GM23338 (cell line): ENCODE data around the gene RASSF1. TPM values are rescaled to one million over a fixed set of nuclear protein-coding genes. Genes with fewer than 3 reads are reported as not detected.

Experiments used
- ATAC-seq: fragments of 200-7000 bp; cut with Tn5 transposase; 3 replicates; pipeline ENCODE4 v1.9.1; 2020
- DNase-seq: peaks from one replicate; pipeline ENCODE4 v3.0.0-alpha.2; 2015; ENCODE audit warnings: low spot score
- H2AFZ ChIP-seq: fragments of 200-600 bp; sonication (generic); 2 replicates; pipeline ENCODE4 v1.8.0; 2016; ENCODE audit warnings: antibody characterized with exemption, mild to moderate bottlenecking, moderate library complexity
- H3F3A ChIP-seq: fragments of 200-600 bp; sonication (generic); replicated peaks from 2 replicates; pipeline ENCODE4 v1.8.0; 2017; ENCODE audit warnings: antibody characterized with exemption, mixed run types, low read depth
- H3K27ac ChIP-seq: fragments of 200-600 bp; sonication (generic); 2 replicates; pipeline ENCODE4 v1.6.1; 2016; ENCODE audit warnings: low read depth
- H3K27me3 ChIP-seq: fragments of 200-600 bp; sonication (generic); 2 replicates; pipeline ENCODE4 v1.8.0; 2016; ENCODE audit warnings: mild to moderate bottlenecking, mixed run types, moderate library complexity; ENCODE audit not compliant: insufficient read depth
- H3K36me3 ChIP-seq: fragments of 200-600 bp; sonication (generic); 2 replicates; pipeline ENCODE4 v1.8.0; 2016; ENCODE audit warnings: mild to moderate bottlenecking; ENCODE audit not compliant: insufficient read depth
- H3K4me1 ChIP-seq: fragments of 200-600 bp; sonication (generic); 2 replicates; pipeline ENCODE4 v1.8.0; 2016; ENCODE audit warnings: mild to moderate bottlenecking, moderate library complexity; ENCODE audit not compliant: insufficient read depth
- H3K4me2 ChIP-seq: fragments of 200-600 bp; sonication (generic); 2 replicates; pipeline ENCODE4 v1.7.1; 2017; ENCODE audit warnings: mixed run types
- H3K4me3 ChIP-seq: fragments of 200-600 bp; sonication (generic); 2 replicates; pipeline ENCODE4 v1.6.1; 2016; ENCODE audit warnings: mixed run types
- H3K79me2 ChIP-seq: fragments of 200-600 bp; sonication (generic); replicated peaks from 2 replicates; pipeline ENCODE4 v1.8.0; 2017; ENCODE audit warnings: mild to moderate bottlenecking; ENCODE audit not compliant: insufficient read depth
- H3K9me2 ChIP-seq: fragments of 200-600 bp; sonication (generic); 2 replicates; pipeline ENCODE4 v1.8.0; 2017; ENCODE audit not compliant: insufficient read depth
- H4K20me1 ChIP-seq: fragments of 200-600 bp; sonication (generic); replicated peaks from 2 replicates; pipeline ENCODE4 v1.8.0; 2017; ENCODE audit warnings: mild to moderate bottlenecking; ENCODE audit not compliant: insufficient read depth
- H3K27ac Mint-ChIP-seq: 2 replicates; pipeline ENCODE4 v1.8.0; 2020; ENCODE audit warnings: inconsistent platforms, mild to moderate bottlenecking, moderate library complexity, mixed read lengths
- H3K27me3 Mint-ChIP-seq: 3 replicates; pipeline ENCODE4 v1.8.0; 2022; ENCODE audit warnings: low read depth, mild to moderate bottlenecking, moderate library complexity, mixed read lengths, inconsistent platforms; ENCODE audit not compliant: insufficient read depth, poor library complexity
- H3K36me3 Mint-ChIP-seq: 3 replicates; pipeline ENCODE4 v1.8.0; 2021; ENCODE audit warnings: low read depth, mild to moderate bottlenecking, inconsistent platforms, moderate library complexity, mixed read lengths
- H3K4me1 Mint-ChIP-seq: 3 replicates; pipeline ENCODE4 v1.8.0; 2020; ENCODE audit warnings: mild to moderate bottlenecking, inconsistent platforms, mixed read lengths
- H3K4me3 Mint-ChIP-seq: 3 replicates; pipeline ENCODE4 v1.8.0; 2021; ENCODE audit warnings: moderate library complexity, mild to moderate bottlenecking, inconsistent platforms, mixed read lengths
- H3K9me3 Mint-ChIP-seq: 3 replicates; pipeline ENCODE4 v1.8.0; 2020; ENCODE audit warnings: moderate library complexity, mild to moderate bottlenecking, inconsistent platforms, mixed read lengths
- CTCF ChIP-seq, 2 experiments: fragments of 200-600 bp in 1 of 2; sonication (generic) in 1 of 2; conservative IDR thresholded peaks; 2 replicates each; pipeline versions ENCODE4 v1.5.1 to v1.6.1; 2016 to 2017; ENCODE audit warnings: antibody characterized with exemption in 2 of 2, low read depth in 2 of 2, mild to moderate bottlenecking in 2 of 2, moderate library complexity in 1 of 2
- ZNF331 ChIP-seq: fragments of 250-450 bp; sonication (Bioruptor Pico); IDR thresholded peaks from 2 replicates; pipeline ENCODE4 v1.5.0; 2020; ENCODE audit warnings: low read depth, mild to moderate bottlenecking, moderate library complexity
- ZNF462 ChIP-seq: fragments of 250-450 bp; sonication (Bioruptor Pico); IDR thresholded peaks from 2 replicates; pipeline ENCODE4 v1.5.0; 2020; ENCODE audit warnings: mild to moderate bottlenecking, moderate library complexity
- polyA plus RNA-seq: library from polyadenylated mRNA; unstranded; fragments of >200 nt; fragmentation: Nextera tagmentation; extraction: Ambion mirVana; gene quantifications from 2 replicates; pipeline ENCODE4 v1.2.1, GENCODE V29; 2016
- total RNA-seq: library from RNA; depleted of rRNA; stranded (reverse); fragments of >200 nt; shearing (Covaris generic); gene quantifications from 2 replicates; pipeline ENCODE4 v1.2.3, GENCODE V29; 2014

Gene RASSF1
- total and polyA plus RNA-seq, 2 experiments from 2014 or later = 9.6 to 15.7 TPM

GRCh38 chr3:50300681-50301254, 39.9 kb downstream of the RASSF1 start:
- Histone ChIP-seq H4K20me1 (no peaks in the 10 kb centered on the region), H3K9me2 (no peaks in the 10 kb centered on the region), H3K36me3 (no peaks in the 10 kb centered on the region), H3K4me3 (no peak overlapping the region), H3K27ac (no peak overlapping the region), H3F3A (peaks cover 17% of the 10 kb centered on the region), H3K79me2 (no peaks in the 10 kb centered on the region), H3K27me3 (no peaks in the 10 kb centered on the region), H3K4me1 (peaks cover 25% of the 10 kb centered on the region), H2AFZ (no peak overlapping the region), H3K4me2 (0 out of 2 replicates have a peak overlapping the region, but pooled peaks have one; percentile 51)
- peaks cover 22% of the 10 kb centered on the region for H3K4me1 Mint-ChIP-seq
- H3K36me3 Mint-ChIP-seq = 0 out of 3 replicates have a peak, but pooled peaks cover 5% of the 10 kb centered on the region
- peaks cover 22% of the 10 kb centered on the region for H3K27me3 Mint-ChIP-seq
- peak overlapping the region; percentile 52; the same call in 1 of the 2 replicates for H3K27ac Mint-ChIP-seq
- ATAC-seq (no peak), DNase-seq (no peak)
- TF ChIP-seq CTCF (conservative IDR thresholded peaks at IDR 0.05; ENCODE audit: low read depth in 2 of 2) (0 out of 4 replicates have a peak, but pooled peaks of 1 of the 2 experiments have one; percentile 11), ZNF462 (CRISPR knock-in tag) (no peak), ZNF331 (no peak)
- no peak overlapping the region for H3K4me3 Mint-ChIP-seq
- H3K9me3 Mint-ChIP-seq = peaks cover 8% of the 10 kb centered on the region; the same call in 2 of the 3 replicates
